NCI-H446 treated with DMSO at 0.1 percent for 48 hours (cell line): ENCODE measurements around the gene CAVIN1.
"Not testable (repeated sequence)": the region's sequence is repeated elsewhere in the genome, so short reads cannot be mapped to it uniquely, and the experiment has no call there.

Experiments
- DNase-seq: peaks from one replicate; lab custom pipeline; 2025; lab: John Stamatoyannopoulos, UW

The CAVIN1 gene

GRCh38 chr17:42422958-42423712 is at the start of gene CAVIN1:
Gene CAVIN1 (minus strand): TSS chr17:42423256. CDS start chr17:42423097, 159 bp downstream.
- DNase-seq: peak; percentile 83

- no peak for DNase-seq
Observed at GRCh38 chr17:42467889-42468288, 44.8 kb upstream of the CAVIN1 start.

- no peak for DNase-seq
Observed at GRCh38 chr17:42463976-42464400, 40.9 kb upstream of the CAVIN1 start.

- no peak for DNase-seq
Observed at GRCh38 chr17:42460371-42460770, 37.3 kb upstream of the CAVIN1 start.

GRCh38 chr17:42459801-42460281 is 36.8 kb upstream of the CAVIN1 start:
- DNase-seq: no peak

GRCh38 chr17:42459256-42459800 is 36.3 kb upstream of the CAVIN1 start:
- peak; percentile 17 for DNase-seq

- DNase-seq: peak; percentile 81
Observed at GRCh38 chr17:42458497-42459255, 35.6 kb upstream of the CAVIN1 start, which contains the start of gene ATP6V0A1. Gene ATP6V0A1 (plus strand): TSS chr17:42458878. CDS start chr17:42460895, 2,017 bp downstream.

- no peak for DNase-seq
Observed at GRCh38 chr17:42457107-42457792, 34.2 kb upstream of the CAVIN1 start.

GRCh38 chr17:42456223-42457106 is 33.4 kb upstream of the CAVIN1 start:
- no peak for DNase-seq

- DNase-seq: not testable (repeated sequence)
Observed at GRCh38 chr17:42454987-42455386, 31.9 kb upstream of the CAVIN1 start.

GRCh38 chr17:42453439-42453838 is 30.4 kb upstream of the CAVIN1 start:
- no peak for DNase-seq

- DNase-seq: not testable (repeated sequence)
Observed at GRCh38 chr17:42451270-42451669, 28.2 kb upstream of the CAVIN1 start.

- DNase-seq: not testable (repeated sequence)
Observed at GRCh38 chr17:42449838-42450237, 26.8 kb upstream of the CAVIN1 start.

GRCh38 chr17:42449176-42449575 is 26.1 kb upstream of the CAVIN1 start:
- not testable (repeated sequence) for DNase-seq

GRCh38 chr17:42442196-42442565 is 19.1 kb upstream of the CAVIN1 start:
- no peak for DNase-seq

GRCh38 chr17:42441371-42442195 is 18.5 kb upstream of the CAVIN1 start:
- no peak for DNase-seq

GRCh38 chr17:42438600-42439567 is 15.8 kb upstream of the CAVIN1 start:
- DNase-seq: no peak

- no peak for DNase-seq
Observed at GRCh38 chr17:42436391-42436790, 13.3 kb upstream of the CAVIN1 start.

- no peak for DNase-seq
Observed at GRCh38 chr17:42431758-42432161, 8.7 kb upstream of the CAVIN1 start.
